NCI-H345 (cell line): ENCODE data around the gene ZNF669.

Experiments used
- DNase-seq: peaks from one replicate; lab custom pipeline; 2025; lab: John Stamatoyannopoulos, UW

The ZNF669 gene

GRCh38 chr1:247060771-247061170 is 43.4 kb downstream of the ZNF669 start:
- no peak for DNase-seq

- no peak for DNase-seq
These were observed 48.1 kb downstream of the ZNF669 start for GRCh38 chr1:247056071-247056470.

GRCh38 chr1:247054992-247055415 is 49.2 kb downstream of the ZNF669 start:
- no peak for DNase-seq
